ENCODE results near the gene PLEKHA5. TPM values are rescaled to one million over a fixed set of nuclear protein-coding genes. Genes with fewer than 3 reads are reported as not detected.
"Not testable (repeated sequence)": the region's sequence is repeated elsewhere in the genome, so short reads cannot be mapped to it uniquely, and the experiment has no call there.

Gene PLEKHA5
- total RNA-seq, 4 donors from 2014 or later = 12.6 to 195 (median 49.6) TPM

DNA sequence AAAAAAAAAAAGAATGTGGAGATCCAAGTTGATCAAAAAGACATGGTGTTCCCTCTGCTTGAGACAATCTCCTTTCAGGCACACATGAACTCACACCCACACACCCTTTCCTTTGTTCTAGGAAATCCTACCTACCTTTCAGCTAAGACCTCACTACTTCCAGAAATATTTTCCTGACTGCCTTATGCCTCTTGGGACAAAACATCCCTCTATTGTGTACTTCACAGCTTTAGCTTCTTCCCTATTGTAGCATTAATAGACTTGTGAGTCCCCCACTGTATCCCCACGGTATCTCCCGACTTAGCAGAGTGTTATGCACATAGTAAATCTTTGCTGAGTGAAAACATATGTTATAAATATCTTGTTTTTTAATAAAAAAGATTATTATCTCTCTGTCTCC, 264.9 kb downstream of the PLEKHA5 start:
- intact Hi-C loops (cut with DNase I; ENCODE audit: low total_unique reads) = no loop called here
- TF ChIP-seq POLR2A (IDR thresholded peaks at IDR 0.05) = no peak
- TF ChIP-seq, protein P1, sequence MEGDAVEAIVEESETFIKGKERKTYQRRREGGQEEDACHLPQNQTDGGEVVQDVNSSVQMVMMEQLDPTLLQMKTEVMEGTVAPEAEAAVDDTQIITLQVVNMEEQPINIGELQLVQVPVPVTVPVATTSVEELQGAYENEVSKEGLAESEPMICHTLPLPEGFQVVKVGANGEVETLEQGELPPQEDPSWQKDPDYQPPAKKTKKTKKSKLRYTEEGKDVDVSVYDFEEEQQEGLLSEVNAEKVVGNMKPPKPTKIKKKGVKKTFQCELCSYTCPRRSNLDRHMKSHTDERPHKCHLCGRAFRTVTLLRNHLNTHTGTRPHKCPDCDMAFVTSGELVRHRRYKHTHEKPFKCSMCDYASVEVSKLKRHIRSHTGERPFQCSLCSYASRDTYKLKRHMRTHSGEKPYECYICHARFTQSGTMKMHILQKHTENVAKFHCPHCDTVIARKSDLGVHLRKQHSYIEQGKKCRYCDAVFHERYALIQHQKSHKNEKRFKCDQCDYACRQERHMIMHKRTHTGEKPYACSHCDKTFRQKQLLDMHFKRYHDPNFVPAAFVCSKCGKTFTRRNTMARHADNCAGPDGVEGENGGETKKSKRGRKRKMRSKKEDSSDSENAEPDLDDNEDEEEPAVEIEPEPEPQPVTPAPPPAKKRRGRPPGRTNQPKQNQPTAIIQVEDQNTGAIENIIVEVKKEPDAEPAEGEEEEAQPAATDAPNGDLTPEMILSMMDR (IDR thresholded peaks at IDR 0.05) = no peak
- Histone ChIP-seq H3K36me3 (no peaks in the 10 kb centered on the region), H3K9me3 (no peaks in the 10 kb centered on the region), H3K4me1 (no peaks in the 10 kb centered on the region), H3K27me3 (no peaks in the 10 kb centered on the region), H3K27ac (no peak overlapping the region), H3K4me3 (no peak overlapping the region)
- no peak for DNase-seq

DNA sequence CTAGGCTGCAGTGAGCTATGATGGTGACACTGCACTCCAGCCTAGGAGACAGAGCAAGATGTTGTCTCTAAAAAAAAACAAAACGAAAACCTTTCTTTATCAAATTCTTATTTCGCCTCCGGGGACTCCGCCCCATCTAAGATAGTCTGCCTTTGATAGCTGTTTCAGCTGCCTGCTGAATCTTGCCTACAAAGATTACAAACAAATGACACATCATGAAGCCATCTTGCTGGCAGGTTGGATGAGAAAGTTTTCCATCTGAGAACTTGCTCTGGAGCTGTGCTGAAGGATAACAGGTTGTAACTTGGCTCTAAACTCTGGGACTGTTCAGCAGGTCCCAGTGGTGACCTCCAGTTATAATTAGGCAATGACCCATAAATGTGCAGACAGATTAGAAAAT, 268.0 kb downstream of the PLEKHA5 start:
- intact Hi-C loops (cut with DNase I; ENCODE audit: low total_unique reads) = no loop called here
- no peak overlapping the region for H3K27ac ChIP-seq
- H3K4me1 ChIP-seq = no peaks in the 10 kb centered on the region
- no peaks in the 10 kb centered on the region for H3K9me3 ChIP-seq
- H3K27me3 ChIP-seq = no peaks in the 10 kb centered on the region
- no peaks in the 10 kb centered on the region for H3K36me3 ChIP-seq
- TF ChIP-seq POLR2A (IDR thresholded peaks at IDR 0.05) = no peak
- TF ChIP-seq, protein P1 (IDR thresholded peaks at IDR 0.05) = no peak
- no peak for DNase-seq
- no peak overlapping the region for H3K4me3 ChIP-seq

DNA sequence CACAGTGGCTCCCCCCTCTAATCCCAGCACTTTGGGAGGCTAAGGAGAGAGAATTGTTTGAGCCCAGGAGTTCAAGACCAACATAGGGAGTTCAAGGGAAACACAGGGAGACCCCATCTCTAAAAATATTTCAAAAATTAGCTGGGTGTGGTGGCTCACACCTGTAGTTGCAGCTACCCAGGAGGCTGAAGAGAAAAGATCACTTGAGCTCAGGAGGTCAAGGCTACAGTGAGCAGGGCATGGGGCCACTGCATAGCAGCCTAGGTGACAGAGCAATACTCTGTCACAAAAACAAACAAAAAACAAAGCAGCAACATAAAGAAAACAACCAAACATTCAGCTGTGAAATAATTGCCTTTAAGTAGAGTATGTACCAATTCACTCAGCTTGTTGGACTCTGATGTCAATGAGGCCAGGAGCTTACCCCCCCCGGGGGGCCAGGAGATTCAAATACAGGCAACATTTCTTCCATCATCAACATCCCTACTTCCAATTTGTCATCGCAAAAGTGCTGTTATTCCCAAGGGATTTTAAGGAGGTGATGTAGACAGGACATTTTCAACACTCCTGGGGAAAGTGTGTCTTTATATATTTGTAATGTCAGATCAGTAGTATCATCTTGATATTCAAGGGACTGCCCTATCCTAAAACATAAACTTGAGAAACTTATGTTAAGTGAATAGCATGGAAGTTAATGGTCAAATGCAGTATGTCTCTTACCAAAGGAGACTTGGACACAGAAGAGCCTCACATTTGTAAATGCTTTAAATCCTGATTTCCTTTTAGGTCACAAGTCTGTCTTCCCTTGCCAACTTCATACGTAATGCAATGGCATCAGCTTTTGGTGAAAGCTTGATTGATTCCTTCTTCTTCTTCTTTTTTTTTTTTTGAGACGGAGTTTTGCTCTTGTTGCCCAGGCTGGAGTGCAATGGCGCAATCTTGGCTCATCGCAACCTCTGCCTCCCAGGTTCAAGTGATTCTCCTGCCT, 269.1 kb downstream of the PLEKHA5 start:
- TF ChIP-seq, protein P1 (IDR thresholded peaks at IDR 0.05) = no peak
- no peak for TF ChIP-seq POLR2A (IDR thresholded peaks at IDR 0.05)
- Histone ChIP-seq H3K4me3 (no peak overlapping the region), H3K9me3 (no peaks in the 10 kb centered on the region), H3K27ac (no peak overlapping the region), H3K36me3 (no peaks in the 10 kb centered on the region), H3K4me1 (no peaks in the 10 kb centered on the region), H3K27me3 (no peaks in the 10 kb centered on the region)
- no peak for DNase-seq
- intact Hi-C loops (cut with DNase I; ENCODE audit: low total_unique reads) = no loop called here

DNA sequence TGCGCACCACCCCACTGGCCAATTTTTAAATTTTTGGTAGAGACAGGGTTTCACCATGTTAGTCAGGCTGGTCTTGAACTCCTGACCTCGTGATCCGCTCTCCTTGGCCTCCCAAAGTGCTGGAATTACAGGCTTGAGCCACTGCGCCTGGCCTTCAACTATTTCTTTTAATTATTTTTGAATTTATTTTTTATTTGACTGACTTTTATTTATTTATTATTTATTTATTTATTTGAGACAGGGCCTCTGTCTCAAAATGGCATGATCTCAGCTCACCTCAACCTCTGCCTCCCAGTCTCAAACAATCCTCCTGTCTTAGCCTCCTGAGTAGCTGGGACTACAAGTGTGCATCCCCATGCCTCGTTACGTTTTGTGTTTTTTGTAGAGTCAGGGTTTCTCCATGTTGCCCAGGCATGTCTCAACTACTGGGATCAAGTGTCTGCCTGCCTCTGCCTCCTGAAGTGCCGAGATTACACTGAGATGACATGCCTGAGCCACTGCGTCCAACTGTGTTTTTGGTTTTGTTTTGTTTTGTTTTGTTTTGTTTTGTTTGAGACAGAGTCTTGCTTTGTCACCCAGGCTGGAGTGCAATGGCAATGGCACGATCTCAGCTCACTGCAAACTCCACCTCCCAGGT, 271.2 kb downstream of the PLEKHA5 start:
- H3K9me3 ChIP-seq; intact Hi-C loops (cut with DNase I; ENCODE audit: low total_unique reads); H3K27ac ChIP-seq; DNase-seq; H3K4me3 ChIP-seq; H3K4me1 ChIP-seq; H3K27me3 ChIP-seq; H3K36me3 ChIP-seq: not testable (repeated sequence)

DNA sequence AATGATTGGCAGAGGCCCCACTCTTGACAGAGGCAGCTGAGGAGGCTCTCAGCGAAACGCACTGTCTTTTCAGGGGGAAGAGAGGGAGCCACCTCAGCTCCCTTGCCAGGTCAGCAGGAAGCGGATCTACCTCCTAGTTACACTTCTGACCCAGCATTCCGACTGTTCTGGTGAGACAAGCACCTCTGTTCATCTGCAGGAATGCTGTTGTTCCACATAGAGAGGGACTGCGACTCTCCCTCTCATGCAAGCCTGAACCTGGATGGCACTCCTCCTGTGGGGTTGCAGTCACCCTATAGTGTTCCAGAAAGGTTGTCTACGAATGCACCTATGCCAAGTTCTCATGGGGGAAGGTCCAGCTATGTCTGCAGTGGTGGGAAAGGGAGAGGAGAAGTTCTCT, 272.7 kb downstream of the PLEKHA5 start:
- H3K9me3 ChIP-seq = no peaks in the 10 kb centered on the region
- TF ChIP-seq, protein P1 (IDR thresholded peaks at IDR 0.05) = no peak
- no peak for TF ChIP-seq POLR2A (IDR thresholded peaks at IDR 0.05)
- no peak overlapping the region for H3K4me3 ChIP-seq
- H3K27me3 ChIP-seq = no peaks in the 10 kb centered on the region
- no peaks in the 10 kb centered on the region for H3K4me1 ChIP-seq
- intact Hi-C loops (cut with DNase I; ENCODE audit: low total_unique reads) = no loop called here
- no peaks in the 10 kb centered on the region for H3K36me3 ChIP-seq
- DNase-seq = no peak
- H3K27ac ChIP-seq = no peak overlapping the region
